Activated T-helper 2 cell treated with anti-CD3 and anti-CD28 coated beads, Interferon-gamma antibody, Interleukin-2, Interleukin-4, amounts not matched to agents 10 μg/mL and 5 μg/mL and 100 μg/mL, durations not matched to agents 14 hours and 24 hours and 36 hours (primary cell): ENCODE measurements around the gene SERPINA6. TPM values are rescaled to one million over a fixed set of nuclear protein-coding genes. Genes with fewer than 3 reads are reported as not detected.

Experiments used
- DNase-seq: peaks from one replicate; pipeline ENCODE4 v3.0.0; 2021; ENCODE audit warnings: low spot score
- H3K27ac Mint-ChIP-seq: one replicate; pipeline ENCODE4 v1.8.0; 2021; ENCODE audit warnings: mixed read lengths
- H3K27me3 Mint-ChIP-seq: one replicate; pipeline ENCODE4 v1.8.0; 2021; ENCODE audit warnings: low read depth, mixed read lengths
- H3K36me3 Mint-ChIP-seq: one replicate; pipeline ENCODE4 v1.8.0; 2021; ENCODE audit warnings: low read depth, mixed read lengths
- H3K4me1 Mint-ChIP-seq: one replicate; pipeline ENCODE4 v1.8.0; 2021; ENCODE audit warnings: low read depth, mixed read lengths
- H3K4me3 Mint-ChIP-seq: one replicate; pipeline ENCODE4 v1.8.0; 2021; ENCODE audit warnings: low read depth, mild to moderate bottlenecking, moderate library complexity, mixed read lengths
- H3K9me3 Mint-ChIP-seq: one replicate; pipeline ENCODE4 v1.8.0; 2021; ENCODE audit warnings: mixed read lengths
- intact Hi-C: fragments of 100-400 bp; cut with micrococcal nuclease; formaldehyde crosslinking; loops from one replicate; pipeline ENCODE4 v1.15.1; 2023
- total RNA-seq: library from RNA; stranded (reverse); gene quantifications from 2 replicates; pipeline ENCODE4 v1.2.3, GENCODE V29; 2022

SERPINA6 gene
- total RNA-seq, 1 donor from 2014 or later = not detected

DNA sequence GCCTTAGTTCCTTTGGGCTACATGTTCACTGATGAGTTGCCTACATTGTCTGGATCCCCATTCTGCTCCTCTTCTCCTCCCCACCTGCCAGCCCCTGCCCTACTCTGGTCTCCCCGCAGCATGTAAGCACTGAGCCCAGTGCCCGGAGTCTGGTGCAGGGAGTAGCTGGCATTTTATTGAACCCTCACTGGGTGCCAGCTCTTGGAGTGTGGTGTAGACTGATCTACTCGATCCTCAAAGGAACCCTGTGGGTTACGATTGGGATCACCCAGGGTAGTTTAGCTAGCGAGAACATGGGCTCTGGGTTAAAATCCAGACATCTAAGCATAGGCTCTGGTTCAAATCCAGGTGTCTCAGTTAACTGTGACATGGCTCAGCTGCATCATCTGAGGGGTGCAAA lies 8.3 kb upstream of the SERPINA6 start:
- no peaks in the 10 kb centered on the region for H3K9me3 Mint-ChIP-seq
- peaks cover 6% of the 10 kb centered on the region for H3K27me3 Mint-ChIP-seq
- H3K4me1 Mint-ChIP-seq = no peaks in the 10 kb centered on the region
- H3K36me3 Mint-ChIP-seq = no peaks in the 10 kb centered on the region
- intact Hi-C loops = no loop called here
- H3K27ac Mint-ChIP-seq = no peak overlapping the region
- H3K4me3 Mint-ChIP-seq = no peak overlapping the region
- no peak for DNase-seq

DNA sequence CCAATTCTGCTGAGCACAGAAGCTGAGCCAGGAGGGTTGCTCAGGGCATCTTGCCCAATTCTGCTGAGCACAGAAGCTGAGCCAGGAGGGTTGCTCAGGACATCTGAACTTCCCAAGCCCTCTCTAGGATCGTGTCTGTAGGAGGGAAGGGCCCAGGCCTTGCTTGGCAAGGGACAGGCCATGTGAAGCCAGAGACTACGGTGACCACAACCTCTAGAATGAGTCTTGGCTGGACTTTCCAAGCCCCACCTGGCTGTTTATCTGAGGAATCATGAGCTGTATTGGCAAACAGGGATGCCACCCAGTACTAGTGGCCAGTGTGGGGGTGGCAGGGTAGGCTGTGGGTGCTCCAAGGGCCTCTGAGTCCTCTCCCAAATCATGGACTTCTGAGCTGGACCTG lies 7.7 kb upstream of the SERPINA6 start:
- Mint-ChIP-seq H3K9me3 (no peaks in the 10 kb centered on the region), H3K27me3 (peaks cover 6% of the 10 kb centered on the region), H3K4me3 (no peak overlapping the region), H3K4me1 (no peaks in the 10 kb centered on the region), H3K36me3 (no peaks in the 10 kb centered on the region), H3K27ac (no peak overlapping the region)
- no peak for DNase-seq
- intact Hi-C loops = no loop called here

DNA sequence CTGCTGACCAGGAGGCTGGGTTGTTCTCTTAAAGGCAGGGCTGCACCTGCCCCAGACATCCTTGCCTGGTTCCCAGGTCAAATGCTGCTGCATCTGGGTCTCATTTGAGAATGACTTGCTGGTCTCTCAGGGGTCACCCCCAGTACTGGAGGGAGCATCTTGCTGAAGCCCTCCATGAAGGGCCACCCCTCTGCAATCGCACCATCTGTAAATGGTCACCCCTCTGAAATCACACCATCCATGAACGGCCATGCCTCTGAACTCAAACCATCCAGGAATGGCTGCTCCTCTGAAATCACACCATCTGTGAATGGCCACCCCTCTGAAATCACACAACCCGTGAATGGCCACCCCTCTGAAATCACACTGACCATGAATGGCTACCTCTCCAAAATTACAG lies 7.3 kb upstream of the SERPINA6 start:
- no peak for DNase-seq
- intact Hi-C loops = no loop called here
- Mint-ChIP-seq H3K4me3 (no peak overlapping the region), H3K36me3 (no peaks in the 10 kb centered on the region), H3K4me1 (no peaks in the 10 kb centered on the region), H3K9me3 (no peaks in the 10 kb centered on the region), H3K27ac (no peak overlapping the region), H3K27me3 (peaks cover 6% of the 10 kb centered on the region)

DNA sequence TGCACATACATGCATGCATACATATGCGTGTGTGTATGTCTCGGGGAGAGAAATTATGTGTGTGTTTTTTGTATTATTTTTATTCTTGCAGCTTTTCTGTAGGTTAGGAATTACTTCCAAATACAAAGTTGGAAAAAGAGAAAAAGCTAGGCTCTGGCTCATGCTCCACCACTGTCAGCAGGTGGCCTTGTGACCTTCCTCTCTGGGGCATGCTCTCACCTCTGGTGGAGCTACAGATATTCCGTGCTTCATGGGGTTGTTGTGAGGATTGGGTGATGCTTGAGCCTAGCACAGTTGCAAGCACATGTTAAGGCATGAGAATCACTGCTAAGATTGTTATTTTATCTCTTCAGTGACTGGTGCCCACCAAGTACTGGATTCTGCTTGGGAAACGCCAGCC lies 6.7 kb upstream of the SERPINA6 start:
- H3K4me1 Mint-ChIP-seq = no peaks in the 10 kb centered on the region
- DNase-seq = no peak
- intact Hi-C loops = no loop called here

DNA sequence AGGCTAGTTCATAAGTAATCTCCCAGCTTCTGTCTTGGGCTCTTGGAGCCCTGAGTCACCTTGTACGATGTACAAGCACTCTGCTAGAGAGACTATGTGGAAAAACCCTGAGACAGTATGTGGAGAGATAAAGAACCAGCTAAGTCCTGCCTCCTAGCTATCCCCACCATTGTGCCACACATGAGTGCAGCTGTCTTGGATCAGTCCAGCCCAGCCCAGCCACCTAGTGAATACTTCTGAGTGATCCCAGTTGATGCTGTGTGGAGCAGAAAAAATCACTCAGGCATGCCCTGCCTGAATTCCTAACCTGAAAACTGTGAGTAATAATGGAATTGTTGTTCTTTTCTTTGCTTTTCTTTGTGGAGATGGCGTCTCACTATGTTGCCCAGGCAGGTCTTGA lies 5.1 kb upstream of the SERPINA6 start:
- no peaks in the 10 kb centered on the region for H3K36me3 Mint-ChIP-seq
- H3K9me3 Mint-ChIP-seq = no peaks in the 10 kb centered on the region
- no peak overlapping the region for H3K27ac Mint-ChIP-seq
- peaks cover 3% of the 10 kb centered on the region for H3K27me3 Mint-ChIP-seq
- H3K4me1 Mint-ChIP-seq = no peaks in the 10 kb centered on the region
- H3K4me3 Mint-ChIP-seq = no peak overlapping the region
- intact Hi-C loops = no loop called here
- DNase-seq = no peak

More for the DNA sequence above, 6.7 kb upstream of the SERPINA6 start:
- H3K27ac Mint-ChIP-seq = no peak overlapping the region
- peaks cover 5% of the 10 kb centered on the region for H3K27me3 Mint-ChIP-seq
- H3K9me3 Mint-ChIP-seq = no peaks in the 10 kb centered on the region
- no peak overlapping the region for H3K4me3 Mint-ChIP-seq
- H3K36me3 Mint-ChIP-seq = no peaks in the 10 kb centered on the region

DNA sequence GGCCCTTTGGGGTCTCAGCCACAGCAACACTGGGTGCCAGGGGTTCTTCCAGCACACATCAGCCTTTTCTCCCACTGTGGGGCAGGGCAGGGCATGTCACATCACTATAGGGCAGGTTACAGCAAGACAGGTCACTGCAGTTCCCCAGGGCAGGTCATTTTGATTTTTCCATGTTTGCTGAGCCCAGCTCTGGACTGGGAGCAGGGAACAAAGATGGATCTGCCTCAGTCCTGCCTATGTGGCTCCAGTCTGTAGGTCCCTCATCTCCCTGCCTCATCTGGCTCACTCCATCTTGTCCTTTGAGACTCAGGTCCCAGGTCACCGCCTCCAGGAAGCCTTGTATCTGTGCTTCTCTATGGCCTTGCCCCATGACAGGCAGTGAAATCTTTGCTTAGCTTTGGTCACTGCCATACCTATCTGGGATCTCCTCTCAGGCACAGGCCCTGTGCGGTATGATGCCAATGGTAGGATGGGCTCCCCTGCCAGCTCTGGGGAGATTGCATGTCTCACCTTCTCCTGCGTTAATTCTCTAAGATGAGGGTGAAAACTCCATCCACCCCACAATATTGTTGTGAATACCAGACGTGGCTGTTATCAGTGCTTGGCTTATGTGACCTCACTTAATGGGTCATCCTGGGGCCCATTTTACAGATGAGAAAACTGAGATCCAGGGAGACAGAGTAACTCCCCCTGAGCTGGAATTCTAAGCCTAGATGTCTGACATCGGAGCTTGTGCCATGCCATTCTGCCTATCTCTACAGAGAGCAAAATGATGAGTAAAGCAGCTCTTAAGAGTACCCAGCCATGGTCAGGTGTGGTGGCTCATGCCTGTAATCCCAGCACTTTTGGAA lies 1.5 kb downstream of the SERPINA6 start:
- no peak for DNase-seq
- intact Hi-C loops = no loop called here
- no peak overlapping the region for H3K27ac Mint-ChIP-seq
- H3K4me1 Mint-ChIP-seq = no peaks in the 10 kb centered on the region
- H3K9me3 Mint-ChIP-seq = no peaks in the 10 kb centered on the region
- H3K27me3 Mint-ChIP-seq = no peaks in the 10 kb centered on the region
- H3K4me3 Mint-ChIP-seq = no peak overlapping the region
- H3K36me3 Mint-ChIP-seq = no peaks in the 10 kb centered on the region

DNA sequence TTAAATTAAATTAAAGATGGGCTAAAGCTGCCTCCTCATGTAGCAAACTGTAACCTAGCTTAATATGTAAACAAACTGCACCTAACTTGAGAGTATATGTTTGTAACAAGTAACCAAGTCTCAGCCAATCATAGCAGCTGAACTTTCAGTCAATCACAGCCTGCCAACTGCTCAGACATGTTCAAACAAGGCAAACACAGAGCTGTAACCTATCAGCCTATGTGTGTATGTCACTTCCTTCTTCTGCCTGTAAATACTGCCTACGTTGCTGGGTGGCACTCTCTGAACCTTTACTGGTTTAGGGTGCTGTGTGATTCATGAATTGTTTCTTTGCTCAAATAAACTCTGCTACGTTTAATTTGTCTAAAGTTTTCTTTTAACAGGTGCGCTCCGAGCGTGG lies 2.9 kb downstream of the SERPINA6 start:
- no peaks in the 10 kb centered on the region for H3K9me3 Mint-ChIP-seq
- H3K4me1 Mint-ChIP-seq = no peaks in the 10 kb centered on the region
- no peaks in the 10 kb centered on the region for H3K36me3 Mint-ChIP-seq
- intact Hi-C loops = no loop called here
- no peak for DNase-seq
- no peak overlapping the region for H3K27ac Mint-ChIP-seq
- H3K27me3 Mint-ChIP-seq = no peaks in the 10 kb centered on the region
- no peak overlapping the region for H3K4me3 Mint-ChIP-seq

DNA sequence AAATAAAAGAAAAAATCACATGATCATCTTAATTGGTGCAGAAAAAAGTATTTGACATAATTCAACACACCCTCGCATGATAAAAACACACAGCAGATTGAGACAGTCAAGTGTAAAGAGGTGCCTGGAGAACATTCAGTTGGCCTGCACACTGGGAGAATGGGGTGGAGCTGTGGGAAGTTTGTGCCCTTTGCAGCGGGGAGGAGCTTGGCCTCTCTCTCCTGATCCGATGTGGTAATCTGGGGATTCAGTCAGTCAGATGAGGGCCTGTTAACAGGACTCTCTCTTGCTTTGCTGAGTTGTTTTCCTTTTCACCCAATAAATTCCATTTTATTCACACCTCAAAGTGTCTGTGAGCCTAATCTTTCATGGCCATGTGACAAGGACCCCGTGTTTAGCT lies 5.9 kb downstream of the SERPINA6 start:
- H3K4me1 Mint-ChIP-seq = no peaks in the 10 kb centered on the region
- H3K27ac Mint-ChIP-seq = no peak overlapping the region
- H3K9me3 Mint-ChIP-seq = no peaks in the 10 kb centered on the region
- H3K36me3 Mint-ChIP-seq = no peaks in the 10 kb centered on the region
- H3K27me3 Mint-ChIP-seq = no peaks in the 10 kb centered on the region
- no peak for DNase-seq
- intact Hi-C loops = no loop called here
- H3K4me3 Mint-ChIP-seq = no peak overlapping the region

DNA sequence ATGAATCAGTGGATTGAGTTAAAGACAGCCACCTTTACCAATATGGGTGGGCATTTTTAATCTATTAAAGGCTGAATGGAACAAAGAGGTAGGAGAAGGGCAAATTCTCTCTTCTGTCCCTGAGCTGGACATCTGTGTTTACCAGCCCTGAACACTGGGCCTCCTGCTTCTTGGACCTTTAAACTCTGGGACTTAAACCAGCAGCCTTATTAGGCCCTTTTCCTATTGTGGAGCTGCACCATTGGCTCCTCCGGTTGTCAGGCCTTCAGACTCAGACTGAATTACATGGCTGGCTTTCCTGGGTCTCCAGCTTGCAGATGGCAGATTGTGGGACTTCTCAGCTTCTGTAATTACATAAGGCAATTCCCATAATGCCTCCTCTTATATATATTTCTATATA lies 6.4 kb downstream of the SERPINA6 start:
- H3K27me3 Mint-ChIP-seq = no peaks in the 10 kb centered on the region
- intact Hi-C loops = no loop called here
- H3K4me3 Mint-ChIP-seq = no peak overlapping the region
- H3K27ac Mint-ChIP-seq = no peak overlapping the region
- no peaks in the 10 kb centered on the region for H3K36me3 Mint-ChIP-seq
- no peaks in the 10 kb centered on the region for H3K9me3 Mint-ChIP-seq
- DNase-seq = no peak
- H3K4me1 Mint-ChIP-seq = no peaks in the 10 kb centered on the region

DNA sequence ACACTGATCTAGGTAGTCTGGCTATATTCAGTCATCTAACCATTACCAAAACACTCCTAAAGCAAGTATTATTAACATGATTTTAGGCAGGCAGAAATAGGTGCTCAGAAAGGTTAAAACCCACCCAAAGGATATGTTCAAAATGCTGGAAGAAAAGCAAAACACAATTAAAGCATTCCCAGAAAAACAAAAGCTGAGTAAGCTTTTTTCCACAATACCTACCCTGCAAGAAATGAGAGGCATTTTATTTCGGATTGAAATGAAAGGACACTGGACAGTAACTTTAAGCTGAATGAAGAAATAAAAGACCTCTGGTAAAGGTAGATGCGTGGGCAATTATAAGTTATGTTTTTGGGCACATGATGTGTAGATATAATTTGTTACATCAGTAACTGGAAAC lies 8.2 kb downstream of the SERPINA6 start:
- no peak overlapping the region for H3K27ac Mint-ChIP-seq
- DNase-seq = no peak
- H3K36me3 Mint-ChIP-seq = no peaks in the 10 kb centered on the region
- H3K4me1 Mint-ChIP-seq = no peaks in the 10 kb centered on the region
- no peaks in the 10 kb centered on the region for H3K9me3 Mint-ChIP-seq
- intact Hi-C loops = no loop called here
- no peaks in the 10 kb centered on the region for H3K27me3 Mint-ChIP-seq
- no peak overlapping the region for H3K4me3 Mint-ChIP-seq

DNA sequence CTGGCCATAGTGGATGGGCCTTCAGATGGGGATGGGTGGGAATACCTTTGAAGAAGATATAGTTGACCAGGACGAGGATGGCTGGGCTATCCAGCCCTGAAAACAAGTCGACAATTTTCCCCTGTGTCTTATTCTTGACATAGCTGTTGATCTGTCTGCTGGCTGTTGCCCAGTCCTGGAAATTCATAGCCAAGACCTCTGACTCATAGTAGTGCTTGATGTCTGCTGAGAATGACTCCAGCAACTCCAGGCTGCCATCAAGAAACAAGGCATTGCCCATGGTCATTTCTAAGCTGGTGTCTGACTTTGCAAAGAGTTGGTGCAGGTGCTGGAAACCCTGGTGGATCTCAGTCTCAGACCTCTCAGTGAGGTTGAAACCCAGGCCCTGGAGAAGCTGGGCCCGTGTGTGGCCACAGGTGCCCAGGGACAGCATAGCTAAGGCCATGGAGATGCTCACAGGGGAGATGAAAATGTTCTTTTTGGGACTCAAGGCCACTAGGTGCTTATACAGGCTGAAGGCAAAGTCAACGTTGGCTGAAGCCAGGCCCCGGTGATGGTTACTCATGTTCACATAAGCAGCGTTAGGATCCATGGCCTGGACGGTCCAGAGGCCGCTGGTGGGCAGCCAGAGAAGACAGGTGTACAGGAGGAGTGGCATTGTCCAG lies 9.0 kb downstream of the SERPINA6 start:
- H3K36me3 Mint-ChIP-seq = no peaks in the 10 kb centered on the region
- no peak overlapping the region for H3K27ac Mint-ChIP-seq
- H3K4me3 Mint-ChIP-seq = no peak overlapping the region
- no peak for DNase-seq
- H3K9me3 Mint-ChIP-seq = no peaks in the 10 kb centered on the region
- intact Hi-C loops = no loop called here
- H3K4me1 Mint-ChIP-seq = no peaks in the 10 kb centered on the region
- no peaks in the 10 kb centered on the region for H3K27me3 Mint-ChIP-seq

DNA sequence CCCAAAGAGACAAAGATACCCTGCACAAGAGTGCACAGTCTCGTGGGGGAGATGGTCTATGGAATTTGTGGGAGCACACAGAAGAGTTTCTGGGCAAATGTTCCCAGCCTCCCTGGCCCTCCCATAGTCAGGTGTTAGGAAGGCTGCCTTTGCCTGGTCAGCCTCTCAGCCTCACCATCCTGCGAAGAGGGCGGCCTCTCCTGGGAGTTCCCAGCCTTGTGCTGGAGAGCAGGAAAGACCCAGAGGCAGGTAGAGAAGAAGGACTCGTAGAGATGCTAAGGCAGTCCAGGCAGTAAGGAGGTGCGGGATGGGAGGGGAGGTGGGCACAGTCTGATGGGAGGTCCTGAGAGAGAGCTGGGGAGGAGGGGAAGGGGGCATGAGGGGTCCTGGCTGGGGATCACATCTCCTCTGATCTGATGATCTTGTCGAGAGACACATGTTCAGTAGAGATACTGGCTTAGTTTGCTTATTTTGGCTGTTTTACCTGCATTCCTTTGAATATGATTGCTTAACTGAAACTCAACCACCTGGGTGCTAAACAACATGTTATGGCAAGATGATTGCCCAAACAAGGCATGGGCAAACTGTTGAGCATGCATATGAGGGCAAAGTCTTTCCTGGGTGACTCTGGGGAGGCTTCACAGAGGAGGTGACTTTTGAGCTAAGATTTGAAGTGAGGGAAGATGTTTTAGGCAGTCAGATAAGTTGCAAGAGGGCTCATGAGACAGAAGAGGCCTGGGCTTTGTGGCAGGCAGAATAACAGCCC lies 10.5 kb downstream of the SERPINA6 start:
- intact Hi-C loops = no loop called here

DNA sequence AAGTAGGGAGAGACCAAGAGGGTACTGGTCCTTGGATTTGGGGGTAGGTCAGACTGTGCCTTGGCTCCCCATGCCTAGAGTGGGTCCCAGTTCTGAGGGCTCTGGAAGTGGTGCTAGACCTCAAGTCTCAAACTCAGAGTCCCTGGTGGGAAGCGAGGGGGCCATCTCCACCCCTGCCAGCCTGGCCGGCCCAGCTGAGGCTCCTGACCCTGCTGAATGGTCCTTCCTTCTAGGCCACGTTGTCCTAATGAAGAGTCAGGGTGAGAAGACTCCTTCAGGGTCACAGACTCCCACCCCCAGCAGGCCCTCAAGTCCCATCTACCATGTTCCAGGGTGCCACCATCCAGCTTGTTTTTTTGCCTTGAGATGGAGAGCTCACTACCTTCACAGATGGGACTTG lies 12.9 kb downstream of the SERPINA6 start:
- H3K4me1 Mint-ChIP-seq = no peaks in the 10 kb centered on the region
- no peak overlapping the region for H3K4me3 Mint-ChIP-seq
- intact Hi-C loops = no loop called here
- no peak overlapping the region for H3K27ac Mint-ChIP-seq
- DNase-seq = no peak
- H3K9me3 Mint-ChIP-seq = peaks cover 19% of the 10 kb centered on the region
- H3K36me3 Mint-ChIP-seq = no peaks in the 10 kb centered on the region
- H3K27me3 Mint-ChIP-seq = no peaks in the 10 kb centered on the region

More for the DNA sequence above, 10.5 kb downstream of the SERPINA6 start:
- Mint-ChIP-seq H3K9me3 (peaks cover 11% of the 10 kb centered on the region), H3K36me3 (no peaks in the 10 kb centered on the region), H3K27me3 (no peaks in the 10 kb centered on the region), H3K27ac (no peak overlapping the region), H3K4me3 (no peak overlapping the region), H3K4me1 (no peaks in the 10 kb centered on the region)
- no peak for DNase-seq
